ENCODE results near the gene COX18.

The COX18 gene

GRCh38 chr4:73051625-73052024 lies 17.9 kb downstream of the COX18 start:
- peak; percentile 86 for DNase-seq

GRCh38 chr4:73045879-73046278 lies 23.6 kb downstream of the COX18 start:
- no peak for DNase-seq

GRCh38 chr4:73037057-73037456 lies 32.5 kb downstream of the COX18 start:
- DNase-seq = no peak

GRCh38 chr4:73036123-73036522 lies 33.4 kb downstream of the COX18 start:
- no peak for DNase-seq

- no peak for DNase-seq
Observed at GRCh38 chr4:73034896-73035295, 34.6 kb downstream of the COX18 start.

- no peak for DNase-seq
Observed at GRCh38 chr4:73028621-73029020, 40.9 kb downstream of the COX18 start.

GRCh38 chr4:73021634-73022033 lies 47.9 kb downstream of the COX18 start:
- peak; percentile 53 for DNase-seq

- DNase-seq = peak; percentile 64
Observed at GRCh38 chr4:73019462-73020047, 50.0 kb downstream of the COX18 start.

- DNase-seq = no peak
Observed at GRCh38 chr4:73018595-73018994, 50.9 kb downstream of the COX18 start.

GRCh38 chr4:73013310-73013709 lies 56.2 kb downstream of the COX18 start:
- no peak for DNase-seq

GRCh38 chr4:73012673-73013072 lies 56.8 kb downstream of the COX18 start:
- DNase-seq = no peak

GRCh38 chr4:73011629-73011985 lies 57.9 kb downstream of the COX18 start:
- DNase-seq = no peak

GRCh38 chr4:73010789-73011628 lies 58.5 kb downstream of the COX18 start:
- DNase-seq = no peak

GRCh38 chr4:73007526-73008100 lies 61.9 kb downstream of the COX18 start:
- DNase-seq = no peak

- no peak for DNase-seq
Observed at GRCh38 chr4:73006286-73006990, 63.1 kb downstream of the COX18 start.

- no peak for DNase-seq
Observed at GRCh38 chr4:73005514-73005913, 64.0 kb downstream of the COX18 start.

All from NCI-H82 (cell line).